ENCODE measurements around the gene PDCD6IP. TPM values are rescaled to one million over a fixed set of nuclear protein-coding genes. Genes with fewer than 3 reads are reported as not detected.
A peak's percentile ranks its signal among the peaks of the same experiment; 100 is the strongest.
"Not testable (repeated sequence)": the region's sequence is repeated elsewhere in the genome, so short reads cannot be mapped to it uniquely, and the experiment has no call there.

Gene PDCD6IP
- polyA plus RNA-seq, 3 donors: 88.8 to 100 (median 90.2) TPM

- no peak overlapping the region for H3K27ac Mint-ChIP-seq
- H3K27me3 Mint-ChIP-seq (ENCODE audit: low read depth in 3 of 3): peaks cover 0 to 2% (median 0%) of the 10 kb centered on the region in 3 donors
- intact Hi-C loops (cut with micrococcal nuclease): no loop called here
- Histone ChIP-seq H3K9me3 (replicated peaks in 1 of 2; ENCODE audit: control insufficient read depth in 1 of 2, insufficient read depth in 1 of 2, low read length in 2 of 2) (no peaks in the 10 kb centered on the region), H3K4me3 (replicated peaks in 1 of 3; ENCODE audit: low read depth in 2 of 3, low read length in 3 of 3) (no peak overlapping the region), H3K4me2 (replicated peaks; ENCODE audit: extremely low read depth, low read length, poor library complexity, severe bottlenecking) (no peak overlapping the region), H4K20me1 (ENCODE audit: insufficient read depth, low read length) (no peaks in the 10 kb centered on the region), H3K9ac (ENCODE audit: insufficient read depth, low read length, poor library complexity, severe bottlenecking) (no peak overlapping the region), H3K27ac (ENCODE audit: low read depth in 1 of 2, low read length in 2 of 2) (no peak overlapping the region), H2AFZ (ENCODE audit: insufficient read depth, low read depth, low read length, poor library complexity, severe bottlenecking) (no peak overlapping the region), H3K27me3 (ENCODE audit: control insufficient read depth in 2 of 2, insufficient read depth in 2 of 2, low read length in 2 of 2) (no peaks in the 10 kb centered on the region), H3K79me2 (ENCODE audit: insufficient read depth, low read length) (no peaks in the 10 kb centered on the region), H3K4me1 (ENCODE audit: control insufficient read depth in 1 of 2, insufficient read depth in 2 of 2, low read length in 2 of 2) (no peaks in the 10 kb centered on the region), H3K36me3 (replicated peaks in 1 of 2; ENCODE audit: control insufficient read depth in 1 of 2, insufficient read depth in 2 of 2, low read length in 2 of 2) (no peaks in the 10 kb centered on the region)
- TF ChIP-seq CTCF (IDR thresholded peaks at IDR 0.05): no peak
- WGBS (ENCODE audit: insufficient coverage): no CpG with 5 or more reads among the region's 3 CpGs
- H3K9me3 Mint-ChIP-seq: peaks cover 0 to 3% (median 0%) of the 10 kb centered on the region in 7 donors
- DNase-seq: no peak
- H3K4me3 Mint-ChIP-seq: no peak overlapping the region
- H3K4me1 Mint-ChIP-seq: no peaks in the 10 kb centered on the region
- no peaks in the 10 kb centered on the region for H3K36me3 Mint-ChIP-seq
Observed at GRCh38 chr3:33779751-33780150, 18.7 kb upstream of the PDCD6IP start.

GRCh38 chr3:33781413-33781812, 17.0 kb upstream of the PDCD6IP start:
- H3K9ac ChIP-seq (ENCODE audit: insufficient read depth, low read length, poor library complexity, severe bottlenecking); H3K4me3 ChIP-seq (replicated peaks in 1 of 3; ENCODE audit: low read depth in 2 of 3, low read length in 3 of 3); intact Hi-C loops (cut with micrococcal nuclease); H3K36me3 ChIP-seq (replicated peaks in 1 of 2; ENCODE audit: control insufficient read depth in 1 of 2, insufficient read depth in 2 of 2, low read length in 2 of 2); H2AFZ ChIP-seq (ENCODE audit: insufficient read depth, low read depth, low read length, poor library complexity, severe bottlenecking); H3K4me1 Mint-ChIP-seq; H3K9me3 Mint-ChIP-seq; H3K9me3 ChIP-seq (replicated peaks in 1 of 2; ENCODE audit: control insufficient read depth in 1 of 2, insufficient read depth in 1 of 2, low read length in 2 of 2); DNase-seq; H4K20me1 ChIP-seq (ENCODE audit: insufficient read depth, low read length); H3K4me2 ChIP-seq (replicated peaks; ENCODE audit: extremely low read depth, low read length, poor library complexity, severe bottlenecking); H3K4me1 ChIP-seq (ENCODE audit: control insufficient read depth in 1 of 2, insufficient read depth in 2 of 2, low read length in 2 of 2); H3K27me3 Mint-ChIP-seq (ENCODE audit: low read depth in 3 of 3); H3K79me2 ChIP-seq (ENCODE audit: insufficient read depth, low read length); H3K27me3 ChIP-seq (ENCODE audit: control insufficient read depth in 2 of 2, insufficient read depth in 2 of 2, low read length in 2 of 2); H3K27ac ChIP-seq (ENCODE audit: low read depth in 1 of 2, low read length in 2 of 2); H3K4me3 Mint-ChIP-seq; H3K36me3 Mint-ChIP-seq: not testable (repeated sequence)
- H3K27ac Mint-ChIP-seq: peak overlapping the region in 1 of 7 donors; percentile 11
- WGBS (ENCODE audit: insufficient coverage): 92% methylated on average over 5 of the region's 6 CpGs

Measured in CD14-positive monocyte (primary cell).